Skeletal muscle satellite cell (primary cell): ENCODE measurements around the gene SHMT2.

ENCODE experiments used
- H3K27me3 ChIP-seq: 2 replicates; pipeline ENCODE4 v1.7.0; 2013; ENCODE audit warnings: low read length; ENCODE audit not compliant: control insufficient read depth, insufficient read depth
- H3K36me3 ChIP-seq: 2 replicates; pipeline ENCODE4 v1.7.0; 2013; ENCODE audit warnings: mild to moderate bottlenecking, control low read depth, low read length; ENCODE audit not compliant: insufficient read depth
- H3K4me1 ChIP-seq: 2 replicates; pipeline ENCODE4 v1.7.0; 2013; ENCODE audit warnings: low read length; ENCODE audit not compliant: control insufficient read depth, insufficient read depth
- H3K4me2 ChIP-seq: 2 replicates; pipeline ENCODE4 v1.7.0; 2013; ENCODE audit warnings: mild to moderate bottlenecking, low read length
- H3K4me3 ChIP-seq: 2 replicates; pipeline ENCODE4 v1.7.0; 2013; ENCODE audit warnings: low read length
- H3K9ac ChIP-seq: 2 replicates; pipeline ENCODE4 v1.7.0; 2013; ENCODE audit warnings: mild to moderate bottlenecking, low read depth, low read length, moderate library complexity
- H3K9me3 ChIP-seq: replicated peaks from 2 replicates; pipeline ENCODE4 v1.7.0; 2013; ENCODE audit warnings: mild to moderate bottlenecking, control low read depth, low read length

The SHMT2 gene

DNA sequence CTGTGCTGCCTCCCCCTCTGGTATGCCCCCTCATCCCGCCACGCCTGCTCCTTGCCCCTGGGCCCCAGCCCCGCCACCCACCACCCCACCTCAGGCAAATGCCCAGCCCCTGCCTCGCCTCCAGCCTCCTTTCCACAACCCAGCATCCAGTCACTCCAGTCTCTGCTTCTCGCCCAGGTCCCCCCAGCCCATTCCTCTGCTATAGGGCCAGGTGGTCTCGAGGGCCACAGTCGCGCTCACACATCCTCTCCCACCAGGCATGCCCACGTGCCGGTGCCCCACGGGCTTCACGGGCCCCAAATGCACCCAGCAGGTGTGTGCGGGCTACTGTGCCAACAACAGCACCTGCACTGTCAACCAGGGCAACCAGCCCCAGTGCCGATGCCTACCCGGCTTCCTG lies 19.1 kb upstream of the SHMT2 start:
- Histone ChIP-seq H3K4me2 (no peak overlapping the region), H3K4me1 (peaks cover 28% of the 10 kb centered on the region), H3K9ac (no peak overlapping the region), H3K36me3 (peaks cover 76% of the 10 kb centered on the region), H3K27me3 (no peaks in the 10 kb centered on the region), H3K9me3 (no peaks in the 10 kb centered on the region), H3K4me3 (no peak overlapping the region)

DNA sequence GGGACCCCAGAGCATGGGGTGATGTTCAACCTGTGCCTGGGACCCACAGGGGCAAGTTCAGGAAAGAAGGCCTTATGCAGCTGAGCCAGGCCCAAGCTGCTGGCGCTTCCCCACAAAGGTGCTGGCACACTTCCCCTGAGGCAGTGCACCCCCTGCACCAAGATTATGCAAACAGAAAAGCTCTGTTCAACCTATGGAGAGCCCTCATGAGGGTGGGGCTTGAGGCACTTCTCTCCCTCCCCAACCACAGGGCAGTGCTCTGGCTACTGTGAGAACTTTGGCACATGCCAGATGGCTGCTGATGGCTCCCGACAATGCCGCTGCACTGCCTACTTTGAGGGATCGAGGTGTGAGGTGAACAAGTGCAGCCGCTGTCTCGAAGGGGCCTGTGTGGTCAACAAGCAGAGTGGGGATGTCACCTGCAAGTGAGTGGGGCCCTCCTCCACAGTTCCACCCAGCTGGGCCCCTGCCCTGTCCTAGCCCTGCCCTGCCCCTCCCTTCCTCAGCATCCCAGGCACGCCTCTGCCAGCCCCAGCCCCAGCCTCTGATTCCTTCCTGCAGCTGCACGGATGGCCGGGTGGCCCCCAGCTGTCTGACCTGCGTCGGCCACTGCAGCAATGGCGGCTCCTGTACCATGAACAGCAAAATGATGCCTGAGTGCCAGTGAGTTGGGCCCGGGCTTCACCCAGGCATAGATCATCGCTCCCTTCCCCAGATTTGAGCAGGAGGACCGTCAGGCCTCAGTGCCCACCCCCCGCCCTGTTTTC lies 18.4 kb upstream of the SHMT2 start:
- Histone ChIP-seq H3K36me3 (peaks cover 70% of the 10 kb centered on the region), H3K27me3 (no peaks in the 10 kb centered on the region), H3K4me2 (no peak overlapping the region), H3K4me1 (peaks cover 34% of the 10 kb centered on the region), H3K9ac (no peak overlapping the region), H3K4me3 (no peak overlapping the region), H3K9me3 (no peaks in the 10 kb centered on the region)

DNA sequence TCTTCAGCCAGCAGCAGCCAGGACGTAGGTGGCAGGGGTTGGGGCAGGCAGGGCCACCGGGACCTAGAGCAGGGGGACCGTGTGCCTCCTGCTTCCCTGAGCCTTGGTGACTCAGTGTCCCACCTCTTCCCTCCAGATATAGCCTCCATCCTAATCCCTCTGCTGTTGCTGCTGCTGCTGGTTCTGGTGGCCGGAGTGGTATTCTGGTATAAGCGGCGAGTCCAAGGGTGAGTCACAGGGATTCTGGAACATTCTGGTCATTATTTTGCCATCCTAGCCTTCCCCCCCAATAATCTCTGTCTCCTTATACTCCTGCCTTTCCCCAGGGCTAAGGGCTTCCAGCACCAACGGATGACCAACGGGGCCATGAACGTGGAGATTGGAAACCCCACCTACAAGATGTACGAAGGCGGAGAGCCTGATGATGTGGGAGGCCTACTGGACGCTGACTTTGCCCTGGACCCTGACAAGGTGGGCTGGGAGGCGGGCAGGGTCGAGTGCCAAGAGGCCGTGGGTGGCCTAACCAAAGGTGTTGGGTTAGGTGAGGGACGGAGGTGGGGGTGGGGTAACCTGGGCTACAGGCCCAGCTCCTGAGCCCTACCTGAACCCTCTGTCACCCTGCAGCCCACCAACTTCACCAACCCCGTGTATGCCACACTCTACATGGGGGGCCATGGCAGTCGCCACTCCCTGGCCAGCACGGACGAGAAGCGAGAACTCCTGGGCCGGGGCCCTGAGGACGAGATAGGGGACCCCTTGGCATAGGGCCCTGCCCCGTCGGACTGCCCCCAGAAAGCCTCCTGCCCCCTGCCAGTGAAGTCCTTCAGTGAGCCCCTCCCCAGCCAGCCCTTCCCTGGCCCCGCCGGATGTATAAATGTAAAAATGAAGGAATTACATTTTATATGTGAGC lies 17.5 kb upstream of the SHMT2 start:
- Histone ChIP-seq H3K27me3 (no peaks in the 10 kb centered on the region), H3K9ac (no peak overlapping the region), H3K4me3 (no peak overlapping the region), H3K9me3 (no peaks in the 10 kb centered on the region), H3K4me2 (no peak overlapping the region), H3K4me1 (peaks cover 41% of the 10 kb centered on the region), H3K36me3 (peaks cover 63% of the 10 kb centered on the region)

DNA sequence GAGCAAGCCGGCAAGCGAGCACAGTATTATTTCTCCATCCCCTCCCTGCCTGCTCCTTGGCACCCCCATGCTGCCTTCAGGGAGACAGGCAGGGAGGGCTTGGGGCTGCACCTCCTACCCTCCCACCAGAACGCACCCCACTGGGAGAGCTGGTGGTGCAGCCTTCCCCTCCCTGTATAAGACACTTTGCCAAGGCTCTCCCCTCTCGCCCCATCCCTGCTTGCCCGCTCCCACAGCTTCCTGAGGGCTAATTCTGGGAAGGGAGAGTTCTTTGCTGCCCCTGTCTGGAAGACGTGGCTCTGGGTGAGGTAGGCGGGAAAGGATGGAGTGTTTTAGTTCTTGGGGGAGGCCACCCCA lies 16.8 kb upstream of the SHMT2 start:
- H3K36me3 ChIP-seq = peaks cover 59% of the 10 kb centered on the region
- no peak overlapping the region for H3K9ac ChIP-seq

DNA sequence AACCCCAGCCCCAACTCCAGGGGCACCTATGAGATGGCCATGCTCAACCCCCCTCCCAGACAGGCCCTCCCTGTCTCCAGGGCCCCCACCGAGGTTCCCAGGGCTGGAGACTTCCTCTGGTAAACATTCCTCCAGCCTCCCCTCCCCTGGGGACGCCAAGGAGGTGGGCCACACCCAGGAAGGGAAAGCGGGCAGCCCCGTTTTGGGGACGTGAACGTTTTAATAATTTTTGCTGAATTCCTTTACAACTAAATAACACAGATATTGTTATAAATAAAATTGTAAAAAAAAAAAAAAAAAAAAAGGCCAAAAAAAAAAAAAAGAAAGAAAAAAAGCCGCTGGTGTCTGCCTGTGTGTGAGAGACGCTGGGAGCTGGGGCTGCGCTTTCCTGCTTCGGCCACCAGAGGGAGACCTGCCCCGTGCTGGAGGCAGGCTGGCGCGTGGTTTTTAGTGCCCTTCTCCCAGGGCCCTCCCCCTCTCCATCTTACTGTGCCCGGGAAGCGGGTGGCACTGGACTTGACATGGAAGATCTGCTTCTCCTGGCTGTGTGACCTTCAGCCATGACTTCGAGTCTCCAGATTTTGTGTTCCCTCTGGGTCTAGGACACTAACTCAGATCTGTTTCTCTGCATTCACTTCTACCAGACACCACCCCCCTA lies 16.3 kb upstream of the SHMT2 start:
- no peaks in the 10 kb centered on the region for H3K9me3 ChIP-seq
- H3K4me1 ChIP-seq = peaks cover 44% of the 10 kb centered on the region
- peaks cover 54% of the 10 kb centered on the region for H3K36me3 ChIP-seq
- no peak overlapping the region for H3K4me3 ChIP-seq
- H3K27me3 ChIP-seq = peaks cover 3% of the 10 kb centered on the region
- no peak overlapping the region for H3K4me2 ChIP-seq
- no peak overlapping the region for H3K9ac ChIP-seq

More for the DNA sequence above, 16.8 kb upstream of the SHMT2 start:
- peaks cover 1% of the 10 kb centered on the region for H3K27me3 ChIP-seq
- H3K9me3 ChIP-seq = no peaks in the 10 kb centered on the region
- H3K4me2 ChIP-seq = no peak overlapping the region
- no peak overlapping the region for H3K4me3 ChIP-seq
- peaks cover 44% of the 10 kb centered on the region for H3K4me1 ChIP-seq

DNA sequence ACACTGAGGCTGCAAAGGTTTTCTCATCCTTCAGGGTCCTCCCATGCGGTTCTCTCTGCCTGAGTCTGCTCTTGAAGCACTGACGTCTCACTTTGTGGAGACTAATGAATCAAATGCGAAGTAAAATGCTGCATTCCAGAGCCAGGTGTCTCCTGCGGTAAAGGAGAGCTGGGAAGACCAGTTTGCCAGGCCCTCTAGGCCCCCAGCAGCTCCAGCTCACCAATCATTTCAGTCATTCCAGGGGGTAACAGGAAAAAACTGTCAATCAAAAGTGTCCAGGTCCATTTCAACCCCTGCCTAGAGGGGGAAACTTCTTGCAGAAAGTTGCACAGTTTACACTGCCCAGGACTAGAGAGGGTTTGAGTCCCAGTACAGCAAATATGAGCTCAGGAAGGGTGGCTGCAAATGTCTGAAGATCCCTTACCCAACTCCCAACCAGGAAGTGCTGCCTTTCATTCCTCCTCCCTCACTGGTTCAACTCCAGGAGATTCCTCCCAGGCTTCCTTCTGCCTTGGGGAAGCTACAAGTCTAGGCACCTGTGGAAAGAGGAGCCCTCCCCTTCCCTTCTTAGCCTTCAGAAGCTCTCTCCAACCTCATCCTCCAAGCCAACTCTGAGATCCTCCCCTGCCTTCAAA lies 15.6 kb upstream of the SHMT2 start:
- H3K4me1 ChIP-seq = peaks cover 37% of the 10 kb centered on the region

DNA sequence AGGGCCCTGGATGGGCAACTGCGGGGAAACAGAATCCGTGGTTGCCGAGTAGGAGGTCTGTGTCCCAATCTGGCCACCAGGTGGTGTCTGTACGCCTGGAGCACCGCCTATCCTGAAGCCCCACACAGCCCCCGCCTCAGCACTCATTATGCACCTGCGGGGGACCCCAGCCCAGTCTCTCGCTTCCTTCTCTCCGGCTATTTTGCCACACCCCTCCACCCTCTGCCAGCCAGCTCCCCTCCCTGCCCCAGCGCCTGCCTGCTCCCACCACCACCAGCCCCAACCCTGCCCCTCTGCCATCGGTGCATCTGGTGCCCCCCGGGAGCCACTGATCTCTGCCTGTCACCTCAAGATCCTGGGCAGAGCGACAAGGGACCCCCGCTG lies 15.1 kb upstream of the SHMT2 start:
- Histone ChIP-seq H3K4me2 (no peak overlapping the region), H3K27me3 (peaks cover 10% of the 10 kb centered on the region), H3K4me3 (no peak overlapping the region), H3K4me1 (peaks cover 36% of the 10 kb centered on the region), H3K9me3 (no peaks in the 10 kb centered on the region), H3K36me3 (peaks cover 42% of the 10 kb centered on the region), H3K9ac (no peak overlapping the region)

More for the DNA sequence above, 15.6 kb upstream of the SHMT2 start:
- H3K9me3 ChIP-seq = no peaks in the 10 kb centered on the region
- H3K4me3 ChIP-seq = no peak overlapping the region
- H3K9ac ChIP-seq = no peak overlapping the region
- peaks cover 47% of the 10 kb centered on the region for H3K36me3 ChIP-seq
- no peak overlapping the region for H3K4me2 ChIP-seq
- peaks cover 6% of the 10 kb centered on the region for H3K27me3 ChIP-seq

DNA sequence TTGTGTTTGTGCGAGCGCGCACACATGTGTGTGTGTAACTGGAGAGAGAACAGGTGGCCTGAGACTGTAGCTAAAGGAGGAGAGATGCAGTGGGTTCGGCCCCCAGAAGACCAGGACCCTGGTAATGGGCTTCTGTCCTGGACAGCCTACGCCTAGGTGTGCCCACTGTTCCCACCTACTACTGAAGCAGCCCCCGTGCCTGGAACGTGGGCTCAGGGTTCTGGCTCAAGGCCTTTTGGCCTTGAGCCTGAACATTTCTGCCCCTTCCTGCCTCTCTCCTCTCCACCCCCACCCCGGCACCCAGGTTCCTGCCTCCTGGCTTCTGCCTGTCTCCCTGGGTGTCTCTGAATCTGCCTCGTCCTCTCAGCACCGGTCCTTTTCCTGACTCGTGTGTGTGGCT lies 14.4 kb upstream of the SHMT2 start:
- peaks cover 16% of the 10 kb centered on the region for H3K27me3 ChIP-seq
- no peak overlapping the region for H3K9ac ChIP-seq
- H3K4me3 ChIP-seq = no peak overlapping the region
- peaks cover 36% of the 10 kb centered on the region for H3K4me1 ChIP-seq
- H3K9me3 ChIP-seq = no peaks in the 10 kb centered on the region
- no peak overlapping the region for H3K4me2 ChIP-seq
- H3K36me3 ChIP-seq = peaks cover 35% of the 10 kb centered on the region

DNA sequence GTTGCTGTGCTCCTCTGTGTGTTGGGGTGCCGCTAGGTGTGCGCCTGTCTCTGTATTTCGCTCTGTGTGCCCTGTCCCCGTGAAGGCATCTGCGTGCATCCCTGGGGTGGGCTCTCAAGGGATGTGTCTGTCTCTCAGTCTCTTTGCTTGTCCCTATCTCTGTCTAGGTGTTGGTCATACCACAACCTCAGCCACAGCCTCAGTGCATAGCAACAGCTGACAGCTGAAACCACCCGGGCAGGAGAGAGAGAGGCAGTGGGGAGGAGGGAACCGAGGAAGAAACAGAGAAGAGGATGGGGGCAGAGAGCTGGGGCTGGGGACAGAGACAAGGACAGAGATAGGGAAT lies 13.9 kb upstream of the SHMT2 start:
- H3K9ac ChIP-seq = no peak overlapping the region
- peaks cover 18% of the 10 kb centered on the region for H3K27me3 ChIP-seq
- H3K4me2 ChIP-seq = peak overlapping the region; percentile 88
- no peak overlapping the region for H3K4me3 ChIP-seq
- H3K4me1 ChIP-seq = peaks cover 36% of the 10 kb centered on the region
- no peaks in the 10 kb centered on the region for H3K9me3 ChIP-seq
- peaks cover 29% of the 10 kb centered on the region for H3K36me3 ChIP-seq

DNA sequence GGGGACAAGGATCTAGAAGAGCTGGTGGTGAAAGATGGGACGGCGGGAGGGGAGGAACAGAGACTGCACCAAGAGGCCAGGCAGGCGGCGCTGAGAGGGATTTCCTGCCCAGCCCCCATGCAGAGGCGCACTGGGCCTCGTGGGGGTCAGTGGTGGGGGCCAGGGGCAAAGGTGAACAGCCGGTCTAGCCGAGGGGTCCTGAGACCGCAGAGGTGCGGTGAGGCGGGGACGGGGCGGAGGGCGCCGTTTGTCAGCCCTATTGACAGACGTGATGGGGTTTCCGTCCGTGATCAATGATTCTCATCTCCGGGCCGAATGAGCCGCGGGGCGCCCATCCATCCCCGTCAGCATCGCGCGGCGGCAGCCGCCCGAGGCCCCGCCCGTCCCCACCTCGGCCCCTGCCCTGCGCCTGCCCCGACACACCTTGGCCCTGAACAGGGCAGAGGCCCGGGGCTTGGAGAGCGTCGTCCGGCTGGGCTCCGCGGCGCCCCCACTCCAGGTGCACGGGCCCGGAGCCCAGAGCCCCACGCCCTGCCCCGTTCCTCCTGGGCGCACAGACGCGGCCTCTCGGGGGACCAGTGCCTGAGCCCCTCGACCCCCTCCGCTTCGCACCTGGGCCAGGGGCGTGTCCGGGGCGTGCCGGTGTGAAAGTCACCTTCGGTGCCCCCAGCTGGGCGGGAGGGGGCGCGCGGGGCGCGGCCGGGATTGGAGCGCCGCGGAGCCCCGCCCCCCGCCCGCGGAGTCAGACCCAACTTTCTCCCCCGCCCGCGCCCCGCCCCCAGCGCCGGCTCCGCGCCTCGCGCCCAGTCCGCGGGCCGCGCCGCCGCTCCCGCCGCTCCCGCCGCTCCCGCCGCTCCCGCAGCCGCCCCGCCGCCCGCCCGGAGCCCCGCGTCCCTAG lies 13.2 kb upstream of the SHMT2 start, which contains the start of gene NXPH4:
Gene NXPH4 (plus strand): TSS at position 781 of the 898 bp plus-strand sequence. CDS start 176 bp downstream, outside the sequence.
- peaks cover 35% of the 10 kb centered on the region for H3K4me1 ChIP-seq
- peaks cover 25% of the 10 kb centered on the region for H3K27me3 ChIP-seq
- H3K4me2 ChIP-seq = peak within 1 kb of the TSS; percentile 88
- peak within 1 kb of the TSS; percentile 64 for H3K4me3 ChIP-seq
- H3K9ac ChIP-seq = no peak within 1 kb of the TSS
- no peaks in the 10 kb centered on the region for H3K9me3 ChIP-seq
- H3K36me3 ChIP-seq = peaks cover 23% of the 10 kb centered on the region
